CD14-positive monocyte (primary cell): Measurements from ENCODE around the gene KRT35. TPM values are rescaled to one million over a fixed set of nuclear protein-coding genes. Genes with fewer than 3 reads are reported as not detected.

ENCODE experiments used
- DNase-seq, 3 donors: peaks; one replicate each; pipeline ENCODE4 v3.0.0-alpha.2; 2011 to 2022
- H2AFZ ChIP-seq: 2 replicates; pipeline ENCODE4 v1.6.0; 2012; ENCODE audit warnings: mild to moderate bottlenecking, low read depth, low read length, inconsistent platforms; ENCODE audit not compliant: insufficient read depth, poor library complexity, severe bottlenecking
- H3K27ac ChIP-seq, 2 donors: 1 replicate in 1 of 2; 2 replicates in 1 of 2; pipeline ENCODE4 v1.5.1; 2012 to 2013; ENCODE audit warnings: low read length in 2 of 2, control low read depth in 1 of 2, inconsistent platforms in 1 of 2, low read depth in 1 of 2, mild to moderate bottlenecking in 1 of 2
- H3K27me3 ChIP-seq, 2 donors: one replicate each; pipeline versions ENCODE4 v1.6.0 to v1.6.1; 2011 to 2013; ENCODE audit warnings: low read length in 2 of 2; ENCODE audit not compliant: control insufficient read depth in 2 of 2, insufficient read depth in 2 of 2
- H3K36me3 ChIP-seq, 2 donors: replicated peaks in 1 of 2; 1 replicate in 1 of 2; 2 replicates in 1 of 2; pipeline versions ENCODE4 v1.5.1 to v1.6.1; 2012 to 2013; ENCODE audit warnings: low read length in 2 of 2, control low read depth in 1 of 2, inconsistent platforms in 1 of 2, mild to moderate bottlenecking in 1 of 2; ENCODE audit not compliant: insufficient read depth in 2 of 2, control insufficient read depth in 1 of 2
- H3K4me1 ChIP-seq, 2 donors: 1 replicate in 1 of 2; 2 replicates in 1 of 2; pipeline versions ENCODE4 v1.5.1 to v1.6.1; 2012 to 2013; ENCODE audit warnings: low read length in 2 of 2, control low read depth in 1 of 2, inconsistent platforms in 1 of 2, mild to moderate bottlenecking in 1 of 2, moderate library complexity in 1 of 2; ENCODE audit not compliant: insufficient read depth in 2 of 2, control insufficient read depth in 1 of 2
- H3K4me2 ChIP-seq: replicated peaks from 2 replicates; pipeline ENCODE3; 2012; ENCODE audit warnings: low read length, moderate library complexity, mild to moderate bottlenecking; ENCODE audit not compliant: poor library complexity, severe bottlenecking; ENCODE audit errors: extremely low read depth
- H3K4me3 ChIP-seq, 3 experiments: fragments of 200-600 bp in 1 of 3; sonication (generic) in 1 of 3; replicated peaks in 1 of 3; 1 replicate in 2 of 3; 2 replicates in 1 of 3; pipeline ENCODE4 v1.5.1; 2011 to 2013; ENCODE audit warnings: low read length in 3 of 3, mild to moderate bottlenecking in 3 of 3, control low read depth in 2 of 3, low read depth in 2 of 3, inconsistent platforms in 1 of 3, moderate library complexity in 1 of 3
- H3K79me2 ChIP-seq: 2 replicates; pipeline ENCODE4 v1.6.0; 2012; ENCODE audit warnings: mild to moderate bottlenecking, control low read depth, inconsistent platforms, low read length, moderate library complexity; ENCODE audit not compliant: insufficient read depth
- H3K9ac ChIP-seq: 2 replicates; pipeline ENCODE4 v1.6.0; 2017; ENCODE audit warnings: low read length, mild to moderate bottlenecking; ENCODE audit not compliant: insufficient read depth, poor library complexity, severe bottlenecking
- H3K9me3 ChIP-seq, 2 donors: replicated peaks in 1 of 2; 1 replicate in 1 of 2; 2 replicates in 1 of 2; pipeline versions ENCODE4 v1.5.1 to v1.6.1; 2012 to 2013; ENCODE audit warnings: low read length in 2 of 2, control low read depth in 1 of 2; ENCODE audit not compliant: control insufficient read depth in 1 of 2, insufficient read depth in 1 of 2
- H4K20me1 ChIP-seq: 2 replicates; pipeline ENCODE4 v1.6.0; 2012; ENCODE audit warnings: mild to moderate bottlenecking, low read length, control low read depth, moderate library complexity; ENCODE audit not compliant: insufficient read depth
- H3K27ac Mint-ChIP-seq, 7 donors: one replicate each; pipeline ENCODE4 v1.8.0; 2020; ENCODE audit warnings: mild to moderate bottlenecking in 7 of 7, mixed read lengths in 7 of 7, moderate library complexity in 6 of 7, inconsistent platforms in 2 of 7
- H3K27me3 Mint-ChIP-seq, 3 donors: one replicate each; pipeline ENCODE4 v1.8.0; 2021 to 2022; ENCODE audit warnings: low read depth in 3 of 3, mild to moderate bottlenecking in 3 of 3, mixed read lengths in 3 of 3, moderate library complexity in 3 of 3, inconsistent platforms in 1 of 3
- H3K36me3 Mint-ChIP-seq, 2 donors: one replicate each; pipeline ENCODE4 v1.8.0; 2020; ENCODE audit warnings: mixed read lengths in 2 of 2, inconsistent platforms in 1 of 2, mild to moderate bottlenecking in 1 of 2
- H3K4me1 Mint-ChIP-seq: one replicate; pipeline ENCODE4 v1.8.0; 2020; ENCODE audit warnings: mild to moderate bottlenecking, mixed read lengths
- H3K4me3 Mint-ChIP-seq, 2 donors: one replicate each; pipeline ENCODE4 v1.8.0; 2020; ENCODE audit warnings: mild to moderate bottlenecking in 2 of 2, mixed read lengths in 2 of 2, moderate library complexity in 1 of 2
- H3K9me3 Mint-ChIP-seq, 7 donors: one replicate each; pipeline ENCODE4 v1.8.0; 2020 to 2022; ENCODE audit warnings: mixed read lengths in 7 of 7, mild to moderate bottlenecking in 6 of 7, moderate library complexity in 6 of 7, inconsistent platforms in 2 of 7
- CTCF ChIP-seq: fragments of 200-600 bp; IDR thresholded peaks from one replicate; pipeline ENCODE4 v1.8.0; 2022; ENCODE audit warnings: antibody characterized with exemption, mild to moderate bottlenecking
- WGBS: methylation state at CpG from one replicate; pipeline ENCODE4 v1.1.5; 2013; ENCODE audit warnings: missing lambda C conversion rate; ENCODE audit not compliant: insufficient coverage; 5-methylcytosine and 5-hydroxymethylcytosine counted together
- intact Hi-C, 2 donors: fragments of 100-400 bp; cut with micrococcal nuclease; formaldehyde crosslinking; loops; one replicate each; pipeline versions ENCODE4 v1.15.0 to v1.15.1; 2023
- polyA plus RNA-seq, 3 donors: library from polyadenylated mRNA; depleted of rRNA in 1 of 3; unstranded in 2 of 3; stranded (reverse) in 1 of 3; fragments of 300-500 nt in 2 of 3; fragments of >200 nt in 1 of 3; fragmentation: Illumina TruSeq in 2 of 3; gene quantifications; 1 replicate in 2 of 3; 2 replicates in 1 of 3; pipeline ENCODE4 v1.2.3, GENCODE V29; 2012 to 2021

The KRT35 gene
- polyA plus RNA-seq, 3 donors, result not detected

DNA sequence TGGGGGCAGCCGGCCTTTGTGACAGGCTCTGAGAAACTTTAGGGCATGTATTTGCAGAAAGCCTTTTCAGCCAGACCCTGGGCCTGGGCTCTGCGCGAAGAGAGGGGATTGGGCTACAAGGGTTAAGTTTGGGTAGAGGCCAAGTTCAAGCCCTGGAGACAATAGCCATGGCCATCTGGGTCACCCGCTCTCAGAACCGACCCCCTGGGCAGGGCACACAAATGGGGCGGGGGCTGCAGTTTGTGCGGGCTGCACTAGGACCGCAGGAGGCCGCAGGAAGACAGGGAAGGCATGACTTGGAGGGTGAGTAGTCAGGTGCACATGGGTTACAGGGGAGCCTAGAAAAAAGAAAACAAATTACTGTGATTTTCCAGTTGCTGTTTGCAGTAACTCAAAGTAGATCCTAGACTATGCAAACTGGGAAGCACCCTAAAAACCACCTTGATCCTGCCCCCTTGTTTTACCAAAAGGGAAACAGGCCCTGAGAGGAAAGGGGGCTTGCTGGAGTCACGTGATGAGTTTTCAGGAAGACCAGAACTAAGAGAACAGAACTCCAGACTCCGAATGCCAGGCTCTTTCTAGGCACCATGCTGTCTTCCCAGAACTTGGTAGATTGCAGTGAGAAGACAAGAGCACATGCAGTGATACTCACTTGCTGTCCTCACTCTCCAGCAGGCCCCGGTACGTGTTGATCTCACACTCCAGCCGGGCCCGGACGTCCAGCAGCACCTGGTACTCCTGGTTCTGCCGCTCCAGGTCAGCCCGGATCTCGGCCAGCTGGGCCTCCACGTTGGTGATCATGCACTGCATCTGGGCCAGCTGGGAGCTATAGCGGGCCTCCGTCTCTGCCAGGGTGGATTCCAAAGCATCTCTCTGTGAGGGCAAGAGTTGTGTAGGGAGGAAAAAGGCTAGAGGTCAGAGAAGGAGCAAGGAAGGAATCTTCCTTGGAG lies 3.8 kb downstream of the KRT35 start:
- Mint-ChIP-seq H3K27me3 (peaks cover 4 to 10% (median 4%) of the 10 kb centered on the region in 3 donors), H3K27ac (peak overlapping the region in 1 of 7 donors; percentile 77), H3K4me1 (peaks cover 10% of the 10 kb centered on the region), H3K9me3 (peaks cover 0 to 3% (median 2%) of the 10 kb centered on the region in 7 donors), H3K36me3 (no peaks in the 10 kb centered on the region), H3K4me3 (no peak overlapping the region)
- Histone ChIP-seq H3K27ac (no peak overlapping the region), H3K4me3 (no peak overlapping the region), H3K27me3 (no peaks in the 10 kb centered on the region), H2AFZ (no peak overlapping the region), H3K9me3 (no peaks in the 10 kb centered on the region), H3K36me3 (no peaks in the 10 kb centered on the region), H3K4me2 (no peak overlapping the region), H3K9ac (no peak overlapping the region), H3K4me1 (peaks cover 9 to 10% of the 10 kb centered on the region in 2 donors), H3K79me2 (no peaks in the 10 kb centered on the region), H4K20me1 (no peaks in the 10 kb centered on the region)
- WGBS, result 90% methylated on average over 21 of the region's 22 CpGs
- TF ChIP-seq CTCF, result no peak
- DNase-seq, result no peak
- intact Hi-C loops, result no loop called here

GRCh38 chr17:41475421-41475820 lies 5.5 kb downstream of the KRT35 start:
- Mint-ChIP-seq H3K4me3 (no peak overlapping the region), H3K4me1 (peaks cover 9% of the 10 kb centered on the region), H3K27me3 (peaks cover 4 to 10% (median 4%) of the 10 kb centered on the region in 3 donors), H3K9me3 (peaks cover 0 to 12% (median 2%) of the 10 kb centered on the region in 7 donors), H3K36me3 (no peaks in the 10 kb centered on the region), H3K27ac (no peak overlapping the region)
- Histone ChIP-seq H3K9me3 (no peaks in the 10 kb centered on the region), H3K9ac (no peak overlapping the region), H4K20me1 (no peaks in the 10 kb centered on the region), H3K4me3 (no peak overlapping the region), H2AFZ (no peak overlapping the region), H3K4me2 (no peak overlapping the region), H3K79me2 (no peaks in the 10 kb centered on the region), H3K36me3 (no peaks in the 10 kb centered on the region), H3K27ac (no peak overlapping the region), H3K4me1 (peaks cover 8 to 9% of the 10 kb centered on the region in 2 donors), H3K27me3 (no peaks in the 10 kb centered on the region)
- 95% methylated on average over 4 of the region's 4 CpGs for WGBS
- no peak for TF ChIP-seq CTCF
- DNase-seq, result no peak
- intact Hi-C loops, result no loop called here
